Neural cell (in vitro differentiated cells): ENCODE measurements around the gene CYP4F8. TPM values are rescaled to one million over a fixed set of nuclear protein-coding genes. Genes with fewer than 3 reads are reported as not detected.

ENCODE experiments used
- H2AFZ ChIP-seq: fragments of 200-600, 300-800 bp; sonication (generic), shearing (Covaris generic); 2 replicates; pipeline ENCODE4 v1.6.0; 2014; ENCODE audit warnings: low read depth, mild to moderate bottlenecking, antibody characterized with exemption, low read length, moderate library complexity
- H3F3A ChIP-seq: fragments of 200-600 bp; shearing (Covaris generic); 2 replicates; pipeline ENCODE4 v1.6.1; 2016; ENCODE audit warnings: mild to moderate bottlenecking, moderate library complexity, mixed read lengths, antibody characterized with exemption, low read length; ENCODE audit not compliant: insufficient read depth, poor library complexity, severe bottlenecking
- H3K27ac ChIP-seq: fragments of 200-600, 300-800 bp; sonication (generic), shearing (Covaris generic); 2 replicates; pipeline ENCODE4 v1.5.1; 2014; ENCODE audit warnings: mild to moderate bottlenecking, low read length, moderate library complexity
- H3K27me3 ChIP-seq: fragments of 300-800, 200-600 bp; sonication (generic), shearing (Covaris generic); 2 replicates; pipeline ENCODE4 v1.6.0; 2014; ENCODE audit warnings: mild to moderate bottlenecking, low read depth, low read length, moderate library complexity; ENCODE audit not compliant: insufficient read depth
- H3K36me3 ChIP-seq: fragments of 300-800, 200-600 bp; sonication (generic), shearing (Covaris generic); 2 replicates; pipeline ENCODE4 v1.5.1; 2014; ENCODE audit warnings: mild to moderate bottlenecking, antibody characterized with exemption, low read length, moderate library complexity; ENCODE audit not compliant: insufficient read depth
- H3K4me2 ChIP-seq: fragments of 300-800, 200-600 bp; sonication (generic), shearing (Covaris generic); 2 replicates; pipeline ENCODE4 v1.6.0; 2014; ENCODE audit warnings: mild to moderate bottlenecking, low read length
- H3K4me3 ChIP-seq: fragments of 300-800, 200-600 bp; sonication (generic), shearing (Covaris generic); 2 replicates; pipeline ENCODE4 v1.5.1; 2014; ENCODE audit warnings: mild to moderate bottlenecking, low read length, moderate library complexity
- H3K79me2 ChIP-seq: fragments of 200-600 bp; shearing (Covaris generic); replicated peaks from 2 replicates; pipeline ENCODE4 v1.6.0; 2014; ENCODE audit warnings: mild to moderate bottlenecking, low read length, moderate library complexity; ENCODE audit not compliant: insufficient read depth
- H3K9ac ChIP-seq: fragments of 300-800, 200-600 bp; sonication (generic), shearing (Covaris generic); 2 replicates; pipeline ENCODE4 v1.6.1; 2016; ENCODE audit warnings: mild to moderate bottlenecking, low read length, mixed read lengths
- H3K9me2 ChIP-seq: fragments of 200-600 bp; shearing (Covaris generic); 2 replicates; pipeline ENCODE4 v1.6.1; 2016; ENCODE audit warnings: mild to moderate bottlenecking, low read length, mixed read lengths; ENCODE audit not compliant: insufficient read depth
- H3K9me3 ChIP-seq: fragments of 200-600, 300-800 bp; sonication (generic), shearing (Covaris generic); 2 replicates; pipeline ENCODE4 v1.6.1; 2016; ENCODE audit warnings: mild to moderate bottlenecking, mixed run types, low read length, moderate library complexity, mixed read lengths
- H4K20me1 ChIP-seq: fragments of 200-600 bp; shearing (Covaris generic); 2 replicates; pipeline ENCODE4 v1.6.1; 2016; ENCODE audit warnings: mild to moderate bottlenecking, mixed run types; ENCODE audit not compliant: insufficient read depth
- CTCF ChIP-seq: fragments of 450-650 bp; IDR thresholded peaks from 2 replicates; pipeline ENCODE4 v1.5.1; 2014; ENCODE audit warnings: antibody characterized with exemption, mild to moderate bottlenecking, moderate library complexity; ENCODE audit not compliant: poor library complexity, severe bottlenecking
- EP300 ChIP-seq: fragments of 450-650 bp; conservative IDR thresholded peaks from 2 replicates; pipeline ENCODE4 v1.6.1; 2014; ENCODE audit warnings: antibody characterized with exemption, mild to moderate bottlenecking, moderate library complexity; ENCODE audit not compliant: poor library complexity, severe bottlenecking
- EZH2 ChIP-seq: fragments of 200-600, 300-800 bp; shearing (Covaris generic), sonication (generic); IDR thresholded peaks from 2 replicates; pipeline ENCODE4 v1.6.1; 2014; ENCODE audit warnings: antibody characterized with exemption, low read length, borderline replicate concordance, mild to moderate bottlenecking; ENCODE audit not compliant: insufficient read depth, poor library complexity, severe bottlenecking
- MXI1 ChIP-seq: fragments of 450-650 bp; conservative IDR thresholded peaks from 2 replicates; pipeline ENCODE4 v1.6.1; 2014; ENCODE audit warnings: antibody characterized with exemption, mild to moderate bottlenecking; ENCODE audit not compliant: poor library complexity, severe bottlenecking
- POLR2AphosphoS5 ChIP-seq: IDR thresholded peaks from 2 replicates; pipeline ENCODE4 v1.6.1; 2012
- RAD21 ChIP-seq: fragments of 450-650 bp; conservative IDR thresholded peaks from 2 replicates; pipeline ENCODE4 v1.6.1; 2014; ENCODE audit warnings: antibody characterized with exemption, mild to moderate bottlenecking, moderate library complexity
- REST ChIP-seq: IDR thresholded peaks from 2 replicates; pipeline ENCODE4 v1.6.1; 2012; ENCODE audit warnings: borderline replicate concordance
- SMC3 ChIP-seq: fragments of 450-650 bp; conservative IDR thresholded peaks from 2 replicates; pipeline ENCODE4 v1.6.1; 2014; ENCODE audit warnings: antibody characterized with exemption, mild to moderate bottlenecking, moderate library complexity; ENCODE audit not compliant: poor library complexity
- TAF1 ChIP-seq: IDR thresholded peaks from 2 replicates; pipeline ENCODE4 v1.6.1; 2012; ENCODE audit warnings: low read depth
- polyA plus RNA-seq: library from polyadenylated mRNA; depleted of rRNA; stranded (reverse); fragments of >200 nt; gene quantifications from 2 replicates; pipeline ENCODE4 v1.2.3, GENCODE V29; 2014

CYP4F8 gene
- polyA plus RNA-seq, 1 donor from 2014 or later, result not detected

- Histone ChIP-seq H3K79me2 (no peaks in the 10 kb centered on the region), H3K4me2 (no peak overlapping the region), H3K9ac (no peak overlapping the region), H3K27ac (no peak overlapping the region), H3K9me2 (no peaks in the 10 kb centered on the region), H2AFZ (no peak overlapping the region), H4K20me1 (no peaks in the 10 kb centered on the region), H3K4me3 (no peak overlapping the region), H3K36me3 (no peaks in the 10 kb centered on the region), H3K9me3 (peaks cover 3% of the 10 kb centered on the region), H3F3A (no peaks in the 10 kb centered on the region), H3K27me3 (no peaks in the 10 kb centered on the region)
- TF ChIP-seq TAF1, result no peak
- no peak for TF ChIP-seq EZH2
- TF ChIP-seq POLR2AphosphoS5, result no peak
- TF ChIP-seq REST, result no peak
- TF ChIP-seq CTCF, result no peak
- no peak for TF ChIP-seq SMC3
- no peak for TF ChIP-seq MXI1
- no peak for TF ChIP-seq RAD21
- no peak for TF ChIP-seq EP300
Measured at GRCh38 chr19:15671891-15672579, 57.0 kb downstream of the CYP4F8 start.

- Histone ChIP-seq H3K27me3 (no peaks in the 10 kb centered on the region), H3K27ac (no peak within 1 kb of the TSS), H3K9ac (no peak within 1 kb of the TSS), H3K9me2 (no peaks in the 10 kb centered on the region), H2AFZ (no peak within 1 kb of the TSS), H3K79me2 (no peaks in the 10 kb centered on the region), H3F3A (no peaks in the 10 kb centered on the region), H3K36me3 (no peaks in the 10 kb centered on the region), H3K4me2 (no peak within 1 kb of the TSS), H3K4me3 (no peak within 1 kb of the TSS), H4K20me1 (no peaks in the 10 kb centered on the region), H3K9me3 (peaks cover 3% of the 10 kb centered on the region)
- TF ChIP-seq SMC3, result no peak
- TF ChIP-seq MXI1, result no peak
- no peak for TF ChIP-seq CTCF
- TF ChIP-seq TAF1, result no peak
- no peak for TF ChIP-seq POLR2AphosphoS5
- no peak for TF ChIP-seq RAD21
- TF ChIP-seq EP300, result no peak
- TF ChIP-seq REST, result no peak
- TF ChIP-seq EZH2, result no peak
Measured at GRCh38 chr19:15672580-15673175, 57.7 kb downstream of the CYP4F8 start, which contains the start of gene CYP4F12. Gene CYP4F12 (plus strand): TSS chr19:15673087. CDS start chr19:15673530, 443 bp downstream.
